Eye (tissue), 1 donor: ENCODE data around the gene STIMATE.

Experiments
- DNase-seq: peaks from one replicate; pipeline ENCODE4 v3.0.0-alpha.2; 2015

The STIMATE gene

DNA sequence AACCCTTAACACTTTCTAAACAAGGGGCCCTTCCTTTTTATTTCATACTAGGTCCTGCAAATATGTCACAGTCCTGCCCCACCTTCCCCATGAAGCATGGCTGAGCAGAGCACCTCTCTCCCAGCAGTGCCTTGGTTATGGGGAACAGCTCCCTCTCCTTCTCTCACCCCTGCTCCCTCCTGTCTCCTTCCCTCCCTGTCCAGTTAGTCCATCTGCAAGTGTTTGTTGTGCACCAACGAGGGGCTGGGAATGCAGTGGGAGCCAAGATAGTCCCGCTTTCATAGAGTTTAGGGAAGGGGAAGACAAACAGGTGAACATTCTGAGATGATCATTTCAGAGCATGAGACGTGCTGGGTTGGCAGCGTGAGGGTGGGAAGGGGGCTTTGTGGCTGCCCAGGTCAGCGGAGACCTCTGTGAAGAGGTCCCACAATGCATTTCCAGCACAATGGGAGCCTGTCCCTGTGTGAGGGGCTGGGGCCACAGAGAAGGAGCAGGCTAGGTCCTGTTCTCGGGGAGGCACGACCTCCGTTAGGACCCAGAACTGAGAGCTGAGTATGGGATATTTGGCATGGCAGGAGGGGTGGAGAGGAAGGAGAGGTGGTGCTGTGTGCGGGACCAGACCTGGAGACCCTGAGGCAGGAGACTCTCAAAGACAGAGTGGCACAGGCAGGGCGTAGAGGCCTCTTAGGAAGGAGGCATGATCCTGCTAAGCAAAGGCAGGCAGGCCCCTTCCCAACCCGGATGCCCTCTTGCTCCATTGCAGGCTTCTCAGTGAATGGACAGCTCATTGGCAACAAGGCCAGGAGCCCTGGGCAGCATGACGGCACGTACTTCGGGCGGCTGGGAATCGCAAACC lies 108.2 kb downstream of the STIMATE start:
- DNase-seq = no peak

DNA sequence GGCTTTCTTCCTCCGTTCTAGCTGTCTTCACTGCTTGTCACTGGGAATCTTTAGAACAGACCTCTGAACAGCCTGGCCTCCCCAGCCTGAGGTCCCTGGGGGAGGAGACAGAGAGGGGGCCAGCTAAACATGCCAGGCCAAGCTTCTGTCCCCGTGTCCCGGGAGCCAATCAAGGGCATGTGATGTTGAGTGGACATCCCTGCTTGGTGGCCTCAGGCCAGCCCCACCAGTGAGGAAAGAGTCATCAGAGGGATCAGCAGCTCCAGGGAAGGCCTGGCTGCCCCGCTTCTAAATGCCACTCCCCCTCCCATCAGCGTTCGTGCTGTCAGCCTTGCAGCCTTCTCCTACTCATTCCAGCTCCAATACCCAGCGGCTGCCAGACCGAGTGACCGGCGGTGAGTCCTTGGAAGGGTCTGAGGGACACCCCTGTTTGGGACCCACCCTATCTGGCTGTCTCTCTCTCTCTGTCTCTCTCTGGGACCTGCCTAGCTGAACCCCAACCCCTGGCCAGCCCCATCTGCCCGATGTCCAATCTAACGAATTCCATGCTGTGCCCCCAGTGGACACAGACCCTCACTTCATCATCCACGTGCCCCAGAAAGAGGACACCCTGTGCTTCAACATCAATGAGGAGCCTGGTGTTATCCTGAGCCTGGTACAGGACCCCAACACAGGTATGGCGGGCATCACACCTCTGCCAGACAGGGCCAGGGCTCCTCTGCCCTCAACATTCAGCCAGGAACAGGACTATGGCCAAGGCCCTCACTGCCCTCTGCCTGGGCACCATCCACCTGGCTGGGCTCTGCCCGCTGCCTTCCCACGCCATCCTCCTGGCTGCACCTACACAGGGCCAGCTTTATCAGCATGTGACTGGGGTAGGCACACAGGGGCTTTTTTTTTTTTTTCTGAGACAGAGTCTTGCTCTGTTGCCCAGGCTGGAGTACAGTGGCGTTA lies 109.4 kb downstream of the STIMATE start:
- DNase-seq = peak; percentile 59

DNA sequence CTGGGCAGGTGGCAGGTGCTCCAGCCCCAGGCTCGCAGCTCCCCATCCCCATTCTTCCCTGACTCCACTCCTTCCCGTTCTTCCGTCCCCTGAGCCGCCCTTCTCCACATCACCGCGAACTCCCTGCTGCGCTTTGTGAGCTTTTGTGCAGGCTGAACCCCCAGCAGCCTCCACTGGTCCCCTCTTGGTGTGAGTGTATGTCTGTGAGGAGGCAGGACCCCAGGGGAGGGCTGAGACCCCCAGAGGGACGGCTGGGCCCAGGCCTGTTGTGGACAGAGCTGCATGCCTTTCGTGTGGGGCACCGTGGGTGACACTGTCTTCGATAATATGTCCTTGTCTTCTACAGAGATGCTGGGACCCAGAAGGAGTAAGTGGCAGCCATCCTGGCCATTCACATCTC lies 110.1 kb downstream of the STIMATE start:
- DNase-seq = no peak
